HG03135 (cell line): Measurements from ENCODE around the gene KRTAP10-2.

ENCODE experiments used
- ATAC-seq: cut with Tn5 transposase; IDR thresholded peaks from one replicate; pipeline ENCODE4 v1.9.1; 2021; ENCODE audit warnings: mild to moderate bottlenecking, moderate library complexity; ENCODE audit not compliant: unreplicated experiment

KRTAP10-2 gene

GRCh38 chr21:44540741-44541288 lies 10.5 kb downstream of the KRTAP10-2 start:
- ATAC-seq: no peak

- ATAC-seq: no peak
Observed at GRCh38 chr21:44539991-44540666, 11.2 kb downstream of the KRTAP10-2 start, which contains the start of gene KRTAP10-1. KRTAP10-1 (minus strand) TSS chr21:44540195; CDS start chr21:44540150, 45 bp downstream.

GRCh38 chr21:44539046-44539445 lies 12.3 kb downstream of the KRTAP10-2 start:
- ATAC-seq: no peak

- ATAC-seq: no peak
Observed at GRCh38 chr21:44537930-44538911, 13.1 kb downstream of the KRTAP10-2 start.

GRCh38 chr21:44535963-44536362 lies 15.3 kb downstream of the KRTAP10-2 start:
- ATAC-seq: no peak

- no peak for ATAC-seq
Observed at GRCh38 chr21:44534688-44535087, 16.6 kb downstream of the KRTAP10-2 start.

- ATAC-seq: no peak
Observed at GRCh38 chr21:44533891-44534627, 17.2 kb downstream of the KRTAP10-2 start.

- ATAC-seq: no peak
Observed at GRCh38 chr21:44533121-44533890, 18.0 kb downstream of the KRTAP10-2 start.

GRCh38 chr21:44532712-44533111 lies 18.6 kb downstream of the KRTAP10-2 start:
- no peak for ATAC-seq

GRCh38 chr21:44531606-44532564 lies 19.4 kb downstream of the KRTAP10-2 start:
- ATAC-seq: no peak

GRCh38 chr21:44530903-44531605 lies 20.3 kb downstream of the KRTAP10-2 start:
- no peak for ATAC-seq

GRCh38 chr21:44530221-44530902 lies 20.9 kb downstream of the KRTAP10-2 start:
- ATAC-seq: no peak

- ATAC-seq: no peak
Observed at GRCh38 chr21:44529503-44530125, 21.7 kb downstream of the KRTAP10-2 start.

GRCh38 chr21:44529011-44529421 lies 22.3 kb downstream of the KRTAP10-2 start:
- ATAC-seq: no peak

- no peak for ATAC-seq
Observed at GRCh38 chr21:44528634-44528995, 22.7 kb downstream of the KRTAP10-2 start.

GRCh38 chr21:44527983-44528633 lies 23.2 kb downstream of the KRTAP10-2 start:
- no peak for ATAC-seq
